Colon (tissue), 2 donors: ENCODE results near the gene SERINC1.
"Not testable (repeated sequence)": the region's sequence is repeated elsewhere in the genome, so short reads cannot be mapped to it uniquely, and the experiment has no call there.

ENCODE experiments used
- FAIRE-seq: peaks from 2 replicates; lab custom pipeline; 2012; peaks lifted over from hg19 to GRCh38; lab: Jason Lieb, UNC
- donor health status: control.
- donor health status: control.

Gene SERINC1

GRCh38 chr6:122471107-122472021, at the start of gene SERINC1:
Gene SERINC1, minus strand, starts transcription at chr6:122471807. Its CDS starts 70 bp downstream, at chr6:122471737.
- FAIRE-seq = peak; percentile 10

GRCh38 chr6:122511193-122511924, 39.8 kb upstream of the SERINC1 start:
- FAIRE-seq = no peak

DNA sequence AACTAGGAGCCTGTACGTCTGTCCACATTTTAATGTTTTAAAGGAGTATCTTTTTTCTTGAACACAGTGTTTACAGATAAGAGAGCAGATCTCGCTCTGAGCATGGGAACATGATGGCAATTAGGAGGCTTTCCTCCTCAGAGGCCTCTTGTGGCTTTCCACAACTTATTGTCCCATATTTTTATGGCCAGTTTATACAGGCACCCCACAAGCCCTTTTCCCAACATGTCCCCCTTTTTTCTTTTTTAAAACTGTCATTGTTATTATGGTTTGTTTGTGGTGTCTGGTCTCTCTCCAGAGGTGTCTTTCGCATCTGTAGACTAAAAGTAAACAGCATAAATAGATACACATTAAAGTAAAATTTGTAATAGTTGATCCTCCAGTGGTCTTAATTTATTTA, 33.6 kb upstream of the SERINC1 start:
- FAIRE-seq = not testable (repeated sequence)

DNA sequence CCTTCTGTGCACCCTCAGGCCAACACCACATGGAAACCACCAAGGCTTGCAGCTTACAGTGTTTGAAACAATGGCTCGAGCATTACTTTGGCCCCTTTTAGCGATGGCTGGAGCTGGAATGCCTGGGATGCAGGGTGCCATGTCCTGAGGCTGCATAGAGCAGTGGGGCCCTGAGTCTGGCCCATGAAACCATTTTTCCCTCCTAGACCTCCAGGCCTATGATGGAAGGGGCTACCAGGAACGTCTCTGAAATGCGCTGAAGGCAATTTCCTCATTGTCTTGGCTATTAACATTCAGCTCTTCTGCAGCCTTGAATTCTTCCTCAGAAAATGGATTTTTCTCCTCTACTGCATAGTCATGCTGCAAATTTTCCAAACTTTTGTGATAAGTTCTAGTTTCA, 29.9 kb upstream of the SERINC1 start:
- no peak for FAIRE-seq

GRCh38 chr6:122495612-122496011, 24.0 kb upstream of the SERINC1 start:
- FAIRE-seq = no peak

DNA sequence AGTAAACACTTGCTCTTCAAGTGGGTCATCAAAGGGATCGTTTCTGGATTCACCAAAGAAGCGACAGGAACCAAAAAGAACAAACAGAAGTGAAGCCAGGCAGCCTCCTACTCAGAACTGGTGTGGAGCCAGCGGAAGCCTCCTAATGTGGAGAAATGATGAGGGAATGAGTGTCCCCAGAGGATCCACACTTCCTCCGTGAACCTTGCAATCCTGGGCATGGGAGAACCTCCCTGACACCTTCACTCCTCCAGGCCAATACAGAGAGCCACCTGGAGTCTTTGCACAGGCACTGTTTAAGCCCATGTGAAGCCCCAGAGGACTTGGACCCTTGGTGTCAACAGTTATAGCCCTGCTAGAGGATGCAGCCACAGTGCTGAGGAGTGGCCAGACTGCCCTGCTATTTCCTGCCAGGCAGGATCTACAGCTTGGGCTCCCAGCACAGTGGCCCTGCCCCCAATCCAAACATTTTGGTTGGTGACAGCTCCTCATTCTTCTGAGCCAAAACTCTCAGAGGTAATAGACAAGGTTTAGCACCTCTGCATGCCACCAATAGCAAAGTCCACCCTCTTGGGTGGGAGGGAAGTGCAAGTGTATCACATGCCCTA, 23.2 kb upstream of the SERINC1 start:
- no peak for FAIRE-seq

DNA sequence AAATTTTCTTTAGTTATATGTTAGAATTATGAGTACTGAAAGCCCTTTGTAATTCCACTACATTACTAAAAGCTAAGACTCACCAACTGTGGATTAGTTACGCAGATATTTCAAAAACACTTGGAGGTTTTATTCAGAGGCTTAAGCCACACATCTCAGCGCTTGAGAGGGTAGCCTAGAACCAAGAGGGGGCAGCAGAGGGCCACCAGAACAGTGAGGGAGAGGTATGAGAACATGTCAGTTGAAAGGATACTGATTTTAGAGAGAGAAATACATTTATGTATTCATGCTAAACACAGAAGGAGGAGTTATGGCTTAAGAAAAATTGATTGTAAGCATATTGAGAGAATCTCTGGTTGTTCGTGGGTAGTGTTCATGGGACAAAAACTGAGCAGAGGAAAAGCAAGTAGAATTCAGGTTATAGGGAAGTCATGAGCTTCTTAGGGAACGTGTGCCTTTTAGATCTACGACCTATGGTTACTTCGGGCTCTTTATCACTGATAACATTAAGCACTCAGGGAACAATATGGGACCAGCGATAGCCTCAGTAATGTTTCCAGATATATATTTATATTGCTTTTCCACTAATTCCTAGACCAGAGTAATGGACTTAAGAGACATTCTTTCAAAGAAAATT, 20.4 kb upstream of the SERINC1 start:
- no peak for FAIRE-seq

DNA sequence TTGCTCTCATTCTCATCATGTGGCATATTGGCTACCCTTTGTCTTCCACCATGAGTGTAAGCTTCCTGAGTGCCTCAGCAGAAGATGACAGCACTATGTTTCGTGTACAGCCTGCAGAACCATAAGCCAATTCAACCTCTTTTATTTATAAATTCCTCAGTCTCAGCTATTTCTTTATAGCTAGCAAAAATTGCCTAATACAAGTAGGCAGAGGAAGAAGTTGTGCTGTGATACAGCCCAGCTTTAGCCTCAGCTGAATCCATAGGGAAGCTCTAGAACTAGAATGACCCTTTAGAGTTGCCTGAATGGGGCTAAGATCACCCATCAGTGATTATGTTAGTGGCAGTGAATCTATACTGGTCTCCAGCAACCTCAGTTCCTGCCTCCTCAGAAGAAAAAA, 19.0 kb upstream of the SERINC1 start:
- FAIRE-seq = no peak

- no peak for FAIRE-seq
Observed at GRCh38 chr6:122484760-122485159, 13.2 kb upstream of the SERINC1 start.

- no peak for FAIRE-seq
Observed at GRCh38 chr6:122482750-122483080, 11.1 kb upstream of the SERINC1 start.

GRCh38 chr6:122476131-122476530, 4.5 kb upstream of the SERINC1 start:
- peak; percentile 60 for FAIRE-seq

DNA sequence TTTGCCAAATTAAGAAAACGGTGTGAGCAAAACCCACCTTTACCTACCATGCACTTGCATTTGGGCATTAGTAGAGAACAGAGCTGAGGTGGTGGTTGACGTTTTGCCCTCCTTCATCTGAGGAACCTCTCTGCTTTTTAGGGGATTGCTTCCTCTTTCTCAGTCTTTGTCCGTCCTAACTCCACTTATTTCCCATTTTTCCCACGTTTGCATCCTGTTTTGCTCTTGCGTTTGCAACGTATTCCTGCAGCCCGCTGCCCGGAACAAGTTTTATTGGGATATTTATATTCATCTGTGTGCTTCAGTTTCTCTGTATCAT, 374 bp upstream of the SERINC1 start:
- FAIRE-seq = no peak

GRCh38 chr6:122461885-122462284, 9.7 kb downstream of the SERINC1 start:
- FAIRE-seq = no peak

DNA sequence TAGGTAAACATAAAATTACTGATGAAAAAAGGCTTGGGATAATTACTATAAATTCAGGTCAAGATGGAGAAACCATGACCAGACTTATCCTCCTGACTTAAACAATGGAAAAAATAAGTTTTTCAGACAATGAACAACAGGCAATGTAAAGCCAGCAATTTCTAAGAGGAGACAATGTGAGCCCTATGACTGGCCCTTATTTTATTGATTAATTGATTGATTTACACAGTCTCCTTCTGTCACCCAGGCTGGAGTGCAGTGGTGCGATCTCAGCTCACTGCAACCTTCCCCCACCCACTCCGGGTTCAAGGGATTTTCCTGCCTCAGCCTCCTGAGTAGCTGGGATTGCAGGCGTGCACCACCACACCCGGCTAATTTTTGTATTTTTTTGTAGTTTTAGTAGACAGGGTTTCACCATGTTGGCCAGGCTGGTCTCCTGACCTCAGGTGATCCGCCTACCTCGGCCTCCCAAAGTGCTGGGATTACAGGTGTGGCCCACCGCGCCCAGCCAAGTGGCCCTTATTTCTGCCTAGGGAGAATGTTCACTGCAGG, 11.7 kb downstream of the SERINC1 start:
- not testable (repeated sequence) for FAIRE-seq

GRCh38 chr6:122459240-122459639, 12.4 kb downstream of the SERINC1 start:
- no peak for FAIRE-seq

- no peak for FAIRE-seq
Observed at GRCh38 chr6:122458087-122458486, 13.5 kb downstream of the SERINC1 start.

- FAIRE-seq = not testable (repeated sequence)
Observed at GRCh38 chr6:122455116-122455515, 16.5 kb downstream of the SERINC1 start.

DNA sequence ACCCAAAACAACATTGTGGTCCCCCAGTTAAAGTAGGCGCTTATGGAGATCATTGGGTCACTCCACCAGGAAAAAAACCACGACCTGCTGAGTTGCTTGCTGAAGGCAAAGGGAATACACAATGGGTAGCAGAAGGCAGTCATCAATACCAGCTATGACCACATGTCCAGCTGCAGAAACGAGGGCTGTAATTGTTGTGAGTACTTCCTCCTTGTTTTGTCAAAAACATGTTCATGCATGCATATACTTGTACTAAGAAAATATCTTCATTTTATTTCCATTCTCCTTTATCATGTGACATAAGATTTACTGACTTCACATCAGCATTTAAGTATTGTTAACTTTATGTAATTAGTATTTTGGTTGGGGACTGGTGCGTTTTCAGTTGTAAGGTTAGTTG, 16.9 kb downstream of the SERINC1 start:
- no peak for FAIRE-seq

- FAIRE-seq = no peak
Observed at GRCh38 chr6:122452509-122452908, 19.1 kb downstream of the SERINC1 start.

GRCh38 chr6:122449069-122449468, 22.5 kb downstream of the SERINC1 start:
- no peak for FAIRE-seq

DNA sequence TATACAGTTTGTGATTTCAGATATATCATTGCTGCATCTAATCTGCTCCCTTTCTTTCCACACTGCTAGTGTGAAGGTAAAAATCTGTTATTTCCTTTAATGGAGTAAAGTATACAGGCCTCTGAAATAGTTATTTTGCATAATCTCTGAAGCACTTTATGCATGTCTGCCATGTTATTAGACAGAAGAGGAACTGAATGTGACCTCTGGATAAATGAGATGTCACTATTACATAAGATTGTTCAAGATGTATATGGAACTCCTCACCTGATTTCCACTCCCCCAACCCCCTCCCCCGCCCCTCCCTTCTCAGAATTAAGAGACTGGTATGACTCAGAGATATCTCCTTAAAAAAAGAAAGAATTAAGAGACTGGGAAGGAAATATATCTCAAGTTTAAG, 26.3 kb downstream of the SERINC1 start:
- no peak for FAIRE-seq

- no peak for FAIRE-seq
Observed at GRCh38 chr6:122438975-122439374, 32.6 kb downstream of the SERINC1 start.
